Neural cell (in vitro differentiated cells): ENCODE data around the gene CPA2. TPM values are rescaled to one million over a fixed set of nuclear protein-coding genes. Genes with fewer than 3 reads are reported as not detected.

Experiments
- H2AFZ ChIP-seq: fragments of 200-600, 300-800 bp; sonication (generic), shearing (Covaris generic); 2 replicates; pipeline ENCODE4 v1.6.0; 2014; ENCODE audit warnings: low read depth, mild to moderate bottlenecking, antibody characterized with exemption, low read length, moderate library complexity
- H3F3A ChIP-seq: fragments of 200-600 bp; shearing (Covaris generic); 2 replicates; pipeline ENCODE4 v1.6.1; 2016; ENCODE audit warnings: mild to moderate bottlenecking, moderate library complexity, mixed read lengths, antibody characterized with exemption, low read length; ENCODE audit not compliant: insufficient read depth, poor library complexity, severe bottlenecking
- H3K27ac ChIP-seq: fragments of 200-600, 300-800 bp; sonication (generic), shearing (Covaris generic); 2 replicates; pipeline ENCODE4 v1.5.1; 2014; ENCODE audit warnings: mild to moderate bottlenecking, low read length, moderate library complexity
- H3K27me3 ChIP-seq: fragments of 300-800, 200-600 bp; sonication (generic), shearing (Covaris generic); 2 replicates; pipeline ENCODE4 v1.6.0; 2014; ENCODE audit warnings: mild to moderate bottlenecking, low read depth, low read length, moderate library complexity; ENCODE audit not compliant: insufficient read depth
- H3K36me3 ChIP-seq: fragments of 300-800, 200-600 bp; sonication (generic), shearing (Covaris generic); 2 replicates; pipeline ENCODE4 v1.5.1; 2014; ENCODE audit warnings: mild to moderate bottlenecking, antibody characterized with exemption, low read length, moderate library complexity; ENCODE audit not compliant: insufficient read depth
- H3K4me2 ChIP-seq: fragments of 300-800, 200-600 bp; sonication (generic), shearing (Covaris generic); 2 replicates; pipeline ENCODE4 v1.6.0; 2014; ENCODE audit warnings: mild to moderate bottlenecking, low read length
- H3K4me3 ChIP-seq: fragments of 300-800, 200-600 bp; sonication (generic), shearing (Covaris generic); 2 replicates; pipeline ENCODE4 v1.5.1; 2014; ENCODE audit warnings: mild to moderate bottlenecking, low read length, moderate library complexity
- H3K79me2 ChIP-seq: fragments of 200-600 bp; shearing (Covaris generic); replicated peaks from 2 replicates; pipeline ENCODE4 v1.6.0; 2014; ENCODE audit warnings: mild to moderate bottlenecking, low read length, moderate library complexity; ENCODE audit not compliant: insufficient read depth
- H3K9ac ChIP-seq: fragments of 300-800, 200-600 bp; sonication (generic), shearing (Covaris generic); 2 replicates; pipeline ENCODE4 v1.6.1; 2016; ENCODE audit warnings: mild to moderate bottlenecking, low read length, mixed read lengths
- H3K9me2 ChIP-seq: fragments of 200-600 bp; shearing (Covaris generic); 2 replicates; pipeline ENCODE4 v1.6.1; 2016; ENCODE audit warnings: mild to moderate bottlenecking, low read length, mixed read lengths; ENCODE audit not compliant: insufficient read depth
- H3K9me3 ChIP-seq: fragments of 200-600, 300-800 bp; sonication (generic), shearing (Covaris generic); 2 replicates; pipeline ENCODE4 v1.6.1; 2016; ENCODE audit warnings: mild to moderate bottlenecking, mixed run types, low read length, moderate library complexity, mixed read lengths
- H4K20me1 ChIP-seq: fragments of 200-600 bp; shearing (Covaris generic); 2 replicates; pipeline ENCODE4 v1.6.1; 2016; ENCODE audit warnings: mild to moderate bottlenecking, mixed run types; ENCODE audit not compliant: insufficient read depth
- CTCF ChIP-seq: fragments of 450-650 bp; IDR thresholded peaks from 2 replicates; pipeline ENCODE4 v1.5.1; 2014; ENCODE audit warnings: antibody characterized with exemption, mild to moderate bottlenecking, moderate library complexity; ENCODE audit not compliant: poor library complexity, severe bottlenecking
- EP300 ChIP-seq: fragments of 450-650 bp; conservative IDR thresholded peaks from 2 replicates; pipeline ENCODE4 v1.6.1; 2014; ENCODE audit warnings: antibody characterized with exemption, mild to moderate bottlenecking, moderate library complexity; ENCODE audit not compliant: poor library complexity, severe bottlenecking
- EZH2 ChIP-seq: fragments of 200-600, 300-800 bp; shearing (Covaris generic), sonication (generic); IDR thresholded peaks from 2 replicates; pipeline ENCODE4 v1.6.1; 2014; ENCODE audit warnings: antibody characterized with exemption, low read length, borderline replicate concordance, mild to moderate bottlenecking; ENCODE audit not compliant: insufficient read depth, poor library complexity, severe bottlenecking
- MXI1 ChIP-seq: fragments of 450-650 bp; conservative IDR thresholded peaks from 2 replicates; pipeline ENCODE4 v1.6.1; 2014; ENCODE audit warnings: antibody characterized with exemption, mild to moderate bottlenecking; ENCODE audit not compliant: poor library complexity, severe bottlenecking
- POLR2AphosphoS5 ChIP-seq: IDR thresholded peaks from 2 replicates; pipeline ENCODE4 v1.6.1; 2012
- RAD21 ChIP-seq: fragments of 450-650 bp; conservative IDR thresholded peaks from 2 replicates; pipeline ENCODE4 v1.6.1; 2014; ENCODE audit warnings: antibody characterized with exemption, mild to moderate bottlenecking, moderate library complexity
- SMC3 ChIP-seq: fragments of 450-650 bp; conservative IDR thresholded peaks from 2 replicates; pipeline ENCODE4 v1.6.1; 2014; ENCODE audit warnings: antibody characterized with exemption, mild to moderate bottlenecking, moderate library complexity; ENCODE audit not compliant: poor library complexity
- TAF1 ChIP-seq: IDR thresholded peaks from 2 replicates; pipeline ENCODE4 v1.6.1; 2012; ENCODE audit warnings: low read depth
- polyA plus RNA-seq: library from polyadenylated mRNA; depleted of rRNA; stranded (reverse); fragments of >200 nt; gene quantifications from 2 replicates; pipeline ENCODE4 v1.2.3, GENCODE V29; 2014
- TF ChIP-seq, protein P1 (sequence below): IDR thresholded peaks from 2 replicates; pipeline ENCODE4 v1.6.1; 2012; ENCODE audit warnings: borderline replicate concordance

The CPA2 gene
- polyA plus RNA-seq, 1 donor from 2014 or later = 0.41 TPM

- Histone ChIP-seq H3K4me2 (peak overlapping the region; percentile 21), H2AFZ (no peak overlapping the region), H3K9ac (peak overlapping the region; percentile 67), H3K27ac (peak overlapping the region; percentile 99), H3K79me2 (peaks cover 8% of the 10 kb centered on the region), H3K36me3 (no peaks in the 10 kb centered on the region), H3K9me2 (no peaks in the 10 kb centered on the region), H3K27me3 (no peaks in the 10 kb centered on the region), H3F3A (peaks cover 19% of the 10 kb centered on the region), H3K4me3 (peak overlapping the region; percentile 22), H4K20me1 (no peaks in the 10 kb centered on the region), H3K9me3 (no peaks in the 10 kb centered on the region)
- TF ChIP-seq EP300 = no peak
- no peak for TF ChIP-seq MXI1
- TF ChIP-seq, protein P1, sequence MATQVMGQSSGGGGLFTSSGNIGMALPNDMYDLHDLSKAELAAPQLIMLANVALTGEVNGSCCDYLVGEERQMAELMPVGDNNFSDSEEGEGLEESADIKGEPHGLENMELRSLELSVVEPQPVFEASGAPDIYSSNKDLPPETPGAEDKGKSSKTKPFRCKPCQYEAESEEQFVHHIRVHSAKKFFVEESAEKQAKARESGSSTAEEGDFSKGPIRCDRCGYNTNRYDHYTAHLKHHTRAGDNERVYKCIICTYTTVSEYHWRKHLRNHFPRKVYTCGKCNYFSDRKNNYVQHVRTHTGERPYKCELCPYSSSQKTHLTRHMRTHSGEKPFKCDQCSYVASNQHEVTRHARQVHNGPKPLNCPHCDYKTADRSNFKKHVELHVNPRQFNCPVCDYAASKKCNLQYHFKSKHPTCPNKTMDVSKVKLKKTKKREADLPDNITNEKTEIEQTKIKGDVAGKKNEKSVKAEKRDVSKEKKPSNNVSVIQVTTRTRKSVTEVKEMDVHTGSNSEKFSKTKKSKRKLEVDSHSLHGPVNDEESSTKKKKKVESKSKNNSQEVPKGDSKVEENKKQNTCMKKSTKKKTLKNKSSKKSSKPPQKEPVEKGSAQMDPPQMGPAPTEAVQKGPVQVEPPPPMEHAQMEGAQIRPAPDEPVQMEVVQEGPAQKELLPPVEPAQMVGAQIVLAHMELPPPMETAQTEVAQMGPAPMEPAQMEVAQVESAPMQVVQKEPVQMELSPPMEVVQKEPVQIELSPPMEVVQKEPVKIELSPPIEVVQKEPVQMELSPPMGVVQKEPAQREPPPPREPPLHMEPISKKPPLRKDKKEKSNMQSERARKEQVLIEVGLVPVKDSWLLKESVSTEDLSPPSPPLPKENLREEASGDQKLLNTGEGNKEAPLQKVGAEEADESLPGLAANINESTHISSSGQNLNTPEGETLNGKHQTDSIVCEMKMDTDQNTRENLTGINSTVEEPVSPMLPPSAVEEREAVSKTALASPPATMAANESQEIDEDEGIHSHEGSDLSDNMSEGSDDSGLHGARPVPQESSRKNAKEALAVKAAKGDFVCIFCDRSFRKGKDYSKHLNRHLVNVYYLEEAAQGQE = no peak
- TF ChIP-seq SMC3 = no peak
- TF ChIP-seq CTCF = no peak
- TF ChIP-seq EZH2 = no peak
- no peak for TF ChIP-seq TAF1
These were observed 8.4 kb downstream of the CPA2 start for GRCh38 chr7:130274983-130275591.

DNA sequence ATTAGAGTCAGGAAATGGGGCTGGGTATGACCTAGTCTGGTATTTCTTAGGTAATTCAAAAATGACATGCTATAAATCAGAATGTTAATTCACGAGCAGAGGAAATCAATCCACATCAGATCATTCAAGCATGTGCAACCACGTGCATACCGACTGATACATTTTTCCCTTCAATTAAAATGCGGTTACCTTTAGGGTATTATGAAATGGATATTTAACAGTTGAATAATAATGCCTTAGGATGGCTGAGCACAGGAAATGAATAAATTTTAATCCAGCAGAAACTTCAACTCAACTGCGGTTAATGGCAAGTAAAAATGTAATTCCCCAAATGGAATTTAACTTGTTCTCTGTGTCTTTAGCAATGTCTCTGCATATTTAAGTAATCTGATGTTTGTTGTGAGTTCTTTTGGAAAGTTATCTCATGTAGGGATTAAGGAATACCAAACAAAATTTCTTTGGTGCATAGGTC, 9.2 kb downstream of the CPA2 start:
- Histone ChIP-seq H3K9me3 (no peaks in the 10 kb centered on the region), H2AFZ (no peak overlapping the region), H3K27me3 (no peaks in the 10 kb centered on the region), H3F3A (peaks cover 19% of the 10 kb centered on the region), H4K20me1 (no peaks in the 10 kb centered on the region), H3K36me3 (no peaks in the 10 kb centered on the region), H3K4me2 (peak overlapping the region; percentile 0), H3K4me3 (peak overlapping the region; percentile 30), H3K9ac (peak overlapping the region; percentile 67), H3K79me2 (peaks cover 8% of the 10 kb centered on the region), H3K9me2 (no peaks in the 10 kb centered on the region), H3K27ac (peak overlapping the region; percentile 99)
- TF ChIP-seq EP300 (peak; percentile 16), POLR2AphosphoS5 (peak; percentile 28), RAD21 (no peak)
